Bronchial epithelial cell (primary cell): Measurements from ENCODE around the gene SLC6A3. TPM values are rescaled to one million over a fixed set of nuclear protein-coding genes. Genes with fewer than 3 reads are reported as not detected.

ENCODE experiments used
- DNase-seq: peaks from one replicate; pipeline ENCODE4 v3.0.0-alpha.2; 2010; ENCODE audit warnings: low read depth
- FAIRE-seq: peaks from 2 replicates; lab custom pipeline; 2011; peaks lifted over from hg19 to GRCh38; lab: Jason Lieb, UNC
- H3K27me3 ChIP-seq: 2 replicates; pipeline ENCODE4 v1.5.1; 2011; ENCODE audit warnings: low read length; ENCODE audit not compliant: control insufficient read depth, insufficient read depth
- H3K36me3 ChIP-seq: 2 replicates; pipeline ENCODE4 v1.5.1; 2011; ENCODE audit warnings: low read length; ENCODE audit not compliant: control insufficient read depth, insufficient read depth
- H3K4me3 ChIP-seq: 2 replicates; pipeline ENCODE4 v1.5.1; 2011; ENCODE audit warnings: mild to moderate bottlenecking, low read depth, low read length, control low read depth
- total RNA-seq: library from RNA; depleted of rRNA; stranded (reverse); fragments of >200 nt; gene quantifications from 2 replicates; pipeline ENCODE4 v1.2.1, GENCODE V29; 2014
- TF ChIP-seq, protein P1 (sequence below): IDR thresholded peaks from 2 replicates; pipeline ENCODE4 v1.5.1; 2011; ENCODE audit warnings: mild to moderate bottlenecking, moderate library complexity, low read length, control low read depth, inconsistent platforms; ENCODE audit not compliant: insufficient read depth, severe bottlenecking

SLC6A3 gene
- total RNA-seq, 1 donor from 2014 or later: not detected

DNA sequence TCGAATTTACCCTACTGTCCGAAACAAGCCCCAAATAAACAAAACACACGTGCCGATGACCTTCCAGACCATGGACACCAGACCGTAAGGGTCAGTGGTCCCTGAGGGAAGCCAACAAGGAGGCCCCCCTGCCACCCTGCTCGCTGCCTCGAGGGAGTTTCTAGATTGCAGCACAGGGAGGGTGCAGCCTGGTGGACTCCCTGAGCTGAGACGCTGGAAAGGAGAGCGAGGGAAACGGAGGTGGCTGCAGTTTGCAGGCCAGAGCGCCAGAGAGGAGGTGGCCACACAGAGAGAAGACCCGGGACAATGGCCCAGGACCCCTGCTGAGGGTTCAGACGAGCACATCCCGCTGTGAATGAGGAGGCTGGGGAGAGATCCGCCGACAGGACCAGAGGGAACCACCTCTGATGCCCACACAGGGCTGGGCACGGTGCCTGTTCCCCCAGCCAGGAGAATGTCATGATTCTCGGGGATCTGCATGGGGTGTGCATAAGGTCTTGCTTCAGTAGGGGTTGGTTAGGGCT, 48.9 kb downstream of the SLC6A3 start:
- DNase-seq (no peak), FAIRE-seq (no peak)
- no peaks in the 10 kb centered on the region for H3K36me3 ChIP-seq
- TF ChIP-seq, protein P1, sequence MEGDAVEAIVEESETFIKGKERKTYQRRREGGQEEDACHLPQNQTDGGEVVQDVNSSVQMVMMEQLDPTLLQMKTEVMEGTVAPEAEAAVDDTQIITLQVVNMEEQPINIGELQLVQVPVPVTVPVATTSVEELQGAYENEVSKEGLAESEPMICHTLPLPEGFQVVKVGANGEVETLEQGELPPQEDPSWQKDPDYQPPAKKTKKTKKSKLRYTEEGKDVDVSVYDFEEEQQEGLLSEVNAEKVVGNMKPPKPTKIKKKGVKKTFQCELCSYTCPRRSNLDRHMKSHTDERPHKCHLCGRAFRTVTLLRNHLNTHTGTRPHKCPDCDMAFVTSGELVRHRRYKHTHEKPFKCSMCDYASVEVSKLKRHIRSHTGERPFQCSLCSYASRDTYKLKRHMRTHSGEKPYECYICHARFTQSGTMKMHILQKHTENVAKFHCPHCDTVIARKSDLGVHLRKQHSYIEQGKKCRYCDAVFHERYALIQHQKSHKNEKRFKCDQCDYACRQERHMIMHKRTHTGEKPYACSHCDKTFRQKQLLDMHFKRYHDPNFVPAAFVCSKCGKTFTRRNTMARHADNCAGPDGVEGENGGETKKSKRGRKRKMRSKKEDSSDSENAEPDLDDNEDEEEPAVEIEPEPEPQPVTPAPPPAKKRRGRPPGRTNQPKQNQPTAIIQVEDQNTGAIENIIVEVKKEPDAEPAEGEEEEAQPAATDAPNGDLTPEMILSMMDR: no peak
- no peak overlapping the region for H3K4me3 ChIP-seq
- no peaks in the 10 kb centered on the region for H3K27me3 ChIP-seq

DNA sequence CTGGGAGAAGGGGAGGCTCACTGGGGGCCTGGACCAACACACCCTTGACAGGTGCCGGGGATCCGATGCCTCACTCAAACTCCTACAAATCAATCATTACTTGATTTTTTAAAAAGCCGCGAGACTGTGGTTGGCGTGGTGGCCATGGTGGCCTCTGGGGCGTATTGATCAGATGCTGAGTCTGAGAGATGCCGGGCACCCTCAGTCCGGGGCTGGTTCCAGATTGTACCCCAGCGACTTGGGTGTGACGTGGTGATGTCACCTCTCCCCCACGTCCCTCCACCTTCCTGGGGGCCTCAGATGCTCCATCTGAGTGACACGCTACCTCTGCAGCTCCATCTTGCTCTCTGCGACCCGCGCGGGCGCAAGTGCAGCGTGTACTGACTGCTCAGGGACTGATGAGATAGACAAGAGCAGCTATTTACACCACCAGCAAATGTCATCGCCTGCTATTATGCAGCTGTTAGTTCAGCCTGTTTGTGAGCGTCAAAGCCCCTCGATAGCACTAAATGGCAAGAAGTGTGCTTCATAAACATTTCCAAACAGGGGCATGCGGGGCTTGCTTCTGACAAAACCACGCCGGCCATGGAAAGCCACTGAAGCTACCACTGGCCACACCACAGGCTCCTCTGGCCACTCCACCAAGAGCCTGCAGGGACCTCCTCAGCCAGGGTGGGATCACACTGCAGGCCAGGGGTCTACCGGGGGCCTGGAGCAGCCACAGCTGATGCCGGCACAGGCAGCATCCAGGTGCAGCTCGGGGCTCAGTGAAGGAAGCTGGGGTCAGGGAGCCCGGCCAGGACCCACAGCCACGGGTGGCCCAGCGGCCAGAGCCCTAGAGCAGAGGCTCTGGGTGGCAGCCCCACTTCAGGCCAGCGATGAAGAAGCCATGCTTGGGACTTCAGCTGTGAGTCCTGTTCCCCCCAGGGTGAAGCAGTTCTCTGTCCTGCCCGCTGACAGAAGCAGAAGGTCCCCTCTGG, 50.1 kb downstream of the SLC6A3 start:
- no peak for DNase-seq
- TF ChIP-seq, protein P1: no peak
- H3K4me3 ChIP-seq: no peak overlapping the region
- H3K27me3 ChIP-seq: no peaks in the 10 kb centered on the region
- H3K36me3 ChIP-seq: no peaks in the 10 kb centered on the region
- FAIRE-seq: peak; percentile 40

DNA sequence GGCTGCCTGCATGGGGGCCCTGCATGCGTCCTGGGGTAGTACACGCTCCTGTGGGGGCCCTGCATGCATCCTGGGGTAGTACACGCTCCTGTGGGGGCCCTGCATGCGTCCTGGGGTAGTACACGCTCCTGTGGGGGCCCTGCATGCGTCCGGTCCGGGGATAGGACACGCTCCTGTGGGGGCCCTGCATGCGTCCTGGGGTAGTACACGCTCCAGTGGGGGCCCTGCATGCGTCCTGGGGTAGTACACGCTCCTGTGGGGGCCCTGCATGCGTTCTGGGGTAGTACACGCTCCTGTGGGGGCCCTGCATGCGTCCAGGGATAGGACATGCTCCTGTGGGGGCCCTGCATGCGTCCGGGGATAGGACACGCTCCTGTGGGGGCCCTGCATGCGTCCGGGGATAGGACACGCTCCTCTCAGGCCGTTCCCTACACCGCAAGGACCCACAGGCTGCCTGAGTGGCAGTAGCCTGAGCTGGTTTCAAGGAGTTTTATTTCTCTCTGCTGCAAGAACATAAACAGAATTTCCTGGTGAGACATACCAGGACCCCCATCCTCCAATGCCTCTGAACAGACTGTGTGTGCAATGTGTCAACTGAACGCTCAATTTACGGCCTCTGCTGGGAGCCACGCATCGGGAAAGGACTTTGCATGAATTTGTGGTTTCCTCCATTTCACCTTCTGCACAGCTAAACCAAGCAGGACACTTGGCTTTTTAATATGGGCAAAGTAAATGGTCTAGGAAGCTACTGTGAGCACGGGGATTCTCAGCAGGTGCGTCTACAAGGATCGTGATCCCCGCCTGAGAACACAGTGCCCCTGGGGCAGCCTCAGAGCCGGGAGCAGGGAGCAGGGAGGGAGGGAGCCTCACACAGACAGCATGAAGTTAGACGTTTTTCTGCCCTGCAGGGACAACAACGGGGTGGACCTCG, 51.4 kb downstream of the SLC6A3 start:
- no peak overlapping the region for H3K4me3 ChIP-seq
- no peak for FAIRE-seq
- no peak for DNase-seq
- no peaks in the 10 kb centered on the region for H3K36me3 ChIP-seq
- TF ChIP-seq, protein P1: no peak
- H3K27me3 ChIP-seq: no peaks in the 10 kb centered on the region

DNA sequence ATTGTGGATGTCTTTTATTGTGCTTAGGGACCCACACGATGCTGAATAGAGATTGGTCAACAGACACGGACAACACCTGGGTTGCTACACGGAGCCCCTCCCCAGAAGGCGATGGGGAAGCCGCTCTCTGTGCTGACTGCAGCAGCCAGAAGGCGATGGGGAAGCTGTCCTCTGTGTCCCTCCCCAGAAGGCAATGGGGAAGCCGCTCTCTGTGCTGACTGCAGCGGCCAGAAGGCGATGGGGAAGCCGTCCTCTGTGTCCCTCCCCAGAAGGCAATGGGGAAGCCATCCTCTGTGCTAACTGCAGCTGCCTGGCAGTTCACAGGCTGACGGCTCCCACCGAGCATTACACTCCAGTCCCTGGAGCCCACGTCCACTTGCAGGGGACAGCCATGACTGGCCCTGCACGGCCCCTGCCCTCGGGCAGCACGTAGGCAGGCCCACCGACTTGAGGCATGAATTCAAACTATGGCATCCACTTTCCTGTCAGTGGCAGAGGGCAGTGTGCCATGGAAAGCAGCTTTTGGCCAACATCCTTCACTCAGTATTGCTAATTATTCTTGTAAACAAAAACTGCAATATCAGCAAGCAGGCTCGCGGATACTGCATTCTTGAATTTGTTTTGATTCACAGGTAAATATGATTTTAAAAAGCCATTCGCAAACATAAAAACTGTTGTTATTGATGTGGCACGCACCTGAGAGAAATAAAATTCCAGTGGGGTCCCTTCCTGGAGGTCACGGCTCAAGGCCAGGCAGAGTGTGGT, 52.3 kb downstream of the SLC6A3 start:
- H3K36me3 ChIP-seq: no peaks in the 10 kb centered on the region
- TF ChIP-seq, protein P1: no peak
- FAIRE-seq: no peak
- DNase-seq: no peak
- H3K4me3 ChIP-seq: no peak overlapping the region
- peaks cover 2% of the 10 kb centered on the region for H3K27me3 ChIP-seq

DNA sequence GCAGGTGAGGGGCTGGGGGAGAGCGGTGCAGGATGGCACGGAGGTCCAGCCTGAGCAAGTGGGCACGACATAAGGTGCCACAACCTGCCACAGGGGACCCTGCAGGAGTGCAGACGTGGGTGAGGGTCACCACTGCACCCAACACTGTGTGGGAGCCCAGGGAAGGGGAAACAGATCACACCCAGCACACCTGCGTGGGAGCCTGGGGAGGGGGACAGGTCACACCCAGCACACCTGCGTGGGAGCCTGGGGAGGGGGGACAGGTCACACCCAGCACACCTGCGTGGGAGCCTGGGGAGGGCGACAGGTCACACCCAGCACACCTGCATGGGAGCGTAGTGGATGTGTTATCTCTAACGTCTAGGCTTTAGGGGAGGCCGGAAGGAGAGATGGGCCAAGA, 53.0 kb downstream of the SLC6A3 start:
- Histone ChIP-seq H3K4me3 (no peak overlapping the region), H3K27me3 (peaks cover 2% of the 10 kb centered on the region), H3K36me3 (no peaks in the 10 kb centered on the region)
- TF ChIP-seq, protein P1: no peak
- FAIRE-seq (no peak), DNase-seq (no peak)
